ENCODE results near the gene NEU2. TPM values are rescaled to one million over a fixed set of nuclear protein-coding genes. Genes with fewer than 3 reads are reported as not detected.

The NEU2 gene
- total RNA-seq, 2 experiments from 2014 or later, result not detected

GRCh38 chr2:233055362-233055761 is 22.9 kb downstream of the NEU2 start:
- intact Hi-C loops (cut with micrococcal nuclease), result loop anchor here (10.0 kb wide), 1 partner anchor 201 kb away; no protein-coding TSS in a partner anchor
- H3K27ac Mint-ChIP-seq, result no peak overlapping the region
- H3K9me3 Mint-ChIP-seq, result no peaks in the 10 kb centered on the region
- H3K36me3 Mint-ChIP-seq (ENCODE audit: low read depth), result no peaks in the 10 kb centered on the region
- H3K4me3 Mint-ChIP-seq, result no peak overlapping the region
- ChIA-PET CTCF (interaction anchor here (0.9 to 4.8 kb wide), 12 partner anchors 9 to 283 kb away, joined by 3 to 38 read pairs (median 6); no protein-coding TSS in a partner anchor), POLR2A (no interaction called here)
- no peak for DNase-seq
- H3K4me1 Mint-ChIP-seq (ENCODE audit: low read depth), result peaks cover 14% of the 10 kb centered on the region
- no peak for ATAC-seq
- H3K27me3 Mint-ChIP-seq, result peaks cover 3% of the 10 kb centered on the region
- no peak for TF ChIP-seq CTCF (IDR thresholded peaks at IDR 0.05)

GRCh38 chr2:233056961-233057605 is 24.6 kb downstream of the NEU2 start:
- no peak overlapping the region for H3K4me3 Mint-ChIP-seq
- intact Hi-C loops (cut with micrococcal nuclease), result loop anchor here (10.0 kb wide), 1 partner anchor 202 kb away; no protein-coding TSS in a partner anchor
- ChIA-PET POLR2A (interaction anchor here (1.3 kb wide), 1 partner anchor 86 kb away, joined by 3 read pairs; no protein-coding TSS in a partner anchor), CTCF (no interaction called here)
- H3K27me3 Mint-ChIP-seq, result peaks cover 1% of the 10 kb centered on the region
- no peaks in the 10 kb centered on the region for H3K36me3 Mint-ChIP-seq (ENCODE audit: low read depth)
- no peak for TF ChIP-seq CTCF (IDR thresholded peaks at IDR 0.05)
- no peak overlapping the region for H3K27ac Mint-ChIP-seq
- no peak for DNase-seq
- no peaks in the 10 kb centered on the region for H3K9me3 Mint-ChIP-seq
- peaks cover 14% of the 10 kb centered on the region for H3K4me1 Mint-ChIP-seq (ENCODE audit: low read depth)
- no peak for ATAC-seq

- intact Hi-C loops (cut with micrococcal nuclease), result loop anchor here (10.0 kb wide), 1 partner anchor 204 kb away; no protein-coding TSS in a partner anchor
- CTCF ChIA-PET, result interaction anchor here (1.3 to 3.8 kb wide), 5 partner anchors 9 to 206 kb away, joined by 5 to 24 read pairs (median 19); no protein-coding TSS in a partner anchor
These were observed 26.5 kb downstream of the NEU2 start for GRCh38 chr2:233058717-233059546.

GRCh38 chr2:233059547-233059796 is 27.0 kb downstream of the NEU2 start:
- peaks cover 30% of the 10 kb centered on the region for H3K4me1 Mint-ChIP-seq (ENCODE audit: low read depth)
- POLR2A ChIA-PET, result interaction anchor here (0.7 to 6.7 kb wide), 12 partner anchors 11 to 363 kb away, joined by 3 to 119 read pairs (median 5); partner anchors contain the start of genes ATG16L1 and GIGYF2
- CTCF ChIA-PET, result interaction anchor here (0.6 to 3.8 kb wide), 8 partner anchors 10 to 462 kb away, joined by 3 to 24 read pairs (median 15); partner anchors contain the start of gene ATG16L1
- H3K27ac Mint-ChIP-seq, result peak overlapping the region; percentile 97
- H3K9me3 Mint-ChIP-seq, result no peaks in the 10 kb centered on the region
- no peaks in the 10 kb centered on the region for H3K36me3 Mint-ChIP-seq (ENCODE audit: low read depth)
- intact Hi-C loops (cut with micrococcal nuclease), result loop anchor here (10.0 kb wide), 1 partner anchor 205 kb away; no protein-coding TSS in a partner anchor
- H3K4me3 Mint-ChIP-seq, result peak overlapping the region; percentile 89
- H3K27me3 Mint-ChIP-seq, result no peaks in the 10 kb centered on the region
- DNase-seq, result no peak
- no peak for ATAC-seq
- no peak for TF ChIP-seq CTCF (IDR thresholded peaks at IDR 0.05)

More at GRCh38 chr2:233058717-233059546, 26.5 kb downstream of the NEU2 start:
- no peaks in the 10 kb centered on the region for H3K27me3 Mint-ChIP-seq
- no peaks in the 10 kb centered on the region for H3K36me3 Mint-ChIP-seq (ENCODE audit: low read depth)
- peaks cover 28% of the 10 kb centered on the region for H3K4me1 Mint-ChIP-seq (ENCODE audit: low read depth)
- H3K4me3 Mint-ChIP-seq, result peak overlapping the region; percentile 50
- no peaks in the 10 kb centered on the region for H3K9me3 Mint-ChIP-seq
- no peak for DNase-seq
- peak overlapping the region; percentile 97 for H3K27ac Mint-ChIP-seq
- TF ChIP-seq CTCF (IDR thresholded peaks at IDR 0.05), result no peak
- ATAC-seq, result no peak
- POLR2A ChIA-PET, result interaction anchor here (1.4 to 6.7 kb wide), 6 partner anchors 11 to 362 kb away, joined by 3 to 119 read pairs (median 12); partner anchors contain the start of genes ATG16L1 and GIGYF2

Measured in activated CD8-positive, alpha-beta T cell treated with anti-CD3 and anti-CD28 coated beads for 36 hours (primary cell).